Measurements from ENCODE around the gene ECD.

GRCh38 chr10:73182568-73182967, 14.8 kb upstream of the ECD start:
- TF ChIP-seq EZH2 (IDR thresholded peaks at IDR 0.05; ENCODE audit: insufficient read depth, low read length) (no peak), CTCF (IDR thresholded peaks at IDR 0.05; ENCODE audit: insufficient read depth, low read depth, low read length) (no peak)

Measured in astrocyte (in vitro differentiated cells and primary cell).